ENCODE data around the gene SRD5A1. TPM values are rescaled to one million over a fixed set of nuclear protein-coding genes. Genes with fewer than 3 reads are reported as not detected.

The SRD5A1 gene
- total RNA-seq, 1 donor from 2014 or later, result 14.8 TPM

- peaks cover 49% of the 10 kb centered on the region for H3K36me3 Mint-ChIP-seq (ENCODE audit: low read depth)
- CTCF ChIA-PET, result interaction anchor here (0.8 to 1.8 kb wide), 3 partner anchors 15 to 91 kb away, joined by 3 to 7 read pairs (median 4); no protein-coding TSS in a partner anchor
Measured at GRCh38 chr5:6723122-6723815, 90.0 kb downstream of the SRD5A1 start.

DNA sequence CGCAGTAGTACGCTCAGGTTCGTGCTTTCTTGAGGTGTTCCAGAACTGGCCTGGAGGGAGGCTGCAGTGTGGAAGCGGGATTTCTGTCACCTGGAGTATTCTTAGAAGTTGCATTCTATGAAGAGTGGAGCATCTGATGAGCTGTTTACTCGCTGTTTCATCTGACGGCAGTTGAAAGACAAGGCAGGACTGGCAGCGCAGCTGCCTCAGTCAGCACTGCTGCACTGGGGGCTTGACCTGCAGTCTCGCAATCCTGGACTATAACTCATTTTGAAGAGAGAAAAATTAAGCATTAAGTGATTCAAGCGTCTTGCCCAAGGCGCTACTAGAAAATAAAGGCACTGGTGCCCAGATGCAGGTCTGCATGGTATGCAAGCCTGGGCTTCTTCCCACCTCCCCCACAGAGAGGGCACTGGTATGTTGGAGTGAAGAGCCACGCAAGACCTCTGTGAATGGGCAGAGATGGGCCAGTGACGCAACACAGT, 90.6 kb downstream of the SRD5A1 start:
- peaks cover 43% of the 10 kb centered on the region for H3K36me3 Mint-ChIP-seq (ENCODE audit: low read depth)
- TF ChIP-seq, protein P1, sequence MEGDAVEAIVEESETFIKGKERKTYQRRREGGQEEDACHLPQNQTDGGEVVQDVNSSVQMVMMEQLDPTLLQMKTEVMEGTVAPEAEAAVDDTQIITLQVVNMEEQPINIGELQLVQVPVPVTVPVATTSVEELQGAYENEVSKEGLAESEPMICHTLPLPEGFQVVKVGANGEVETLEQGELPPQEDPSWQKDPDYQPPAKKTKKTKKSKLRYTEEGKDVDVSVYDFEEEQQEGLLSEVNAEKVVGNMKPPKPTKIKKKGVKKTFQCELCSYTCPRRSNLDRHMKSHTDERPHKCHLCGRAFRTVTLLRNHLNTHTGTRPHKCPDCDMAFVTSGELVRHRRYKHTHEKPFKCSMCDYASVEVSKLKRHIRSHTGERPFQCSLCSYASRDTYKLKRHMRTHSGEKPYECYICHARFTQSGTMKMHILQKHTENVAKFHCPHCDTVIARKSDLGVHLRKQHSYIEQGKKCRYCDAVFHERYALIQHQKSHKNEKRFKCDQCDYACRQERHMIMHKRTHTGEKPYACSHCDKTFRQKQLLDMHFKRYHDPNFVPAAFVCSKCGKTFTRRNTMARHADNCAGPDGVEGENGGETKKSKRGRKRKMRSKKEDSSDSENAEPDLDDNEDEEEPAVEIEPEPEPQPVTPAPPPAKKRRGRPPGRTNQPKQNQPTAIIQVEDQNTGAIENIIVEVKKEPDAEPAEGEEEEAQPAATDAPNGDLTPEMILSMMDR (IDR thresholded peaks at IDR 0.05), result no peak
- DNase-seq (no peak), ATAC-seq (ENCODE audit: low read depth) (no peak)
- H3K27me3 Mint-ChIP-seq, result no peaks in the 10 kb centered on the region
- no peaks in the 10 kb centered on the region for H3K9me3 Mint-ChIP-seq
- intact Hi-C loops (cut with micrococcal nuclease), result loop anchor here (10.0 kb wide), 1 partner anchor 239 kb away; no protein-coding TSS in a partner anchor
- no peak overlapping the region for H3K4me3 Mint-ChIP-seq
- no peak overlapping the region for H3K27ac Mint-ChIP-seq
- POLR2A ChIA-PET, result interaction anchor here (0.6 to 2.6 kb wide), 2 partner anchors 92 to 99 kb away, joined by 3 to 13 read pairs; partner anchors contain the start of genes NSUN2 and SRD5A1
- CTCF ChIA-PET, result no interaction called here
- peaks cover 86% of the 10 kb centered on the region for H3K4me1 Mint-ChIP-seq

More at GRCh38 chr5:6723122-6723815, 90.0 kb downstream of the SRD5A1 start:
- no peak overlapping the region for H3K4me3 Mint-ChIP-seq
- no peak for DNase-seq
- TF ChIP-seq, protein P1 (IDR thresholded peaks at IDR 0.05), result no peak
- no peak for ATAC-seq (ENCODE audit: low read depth)
- POLR2A ChIA-PET, result interaction anchor here (2.6 kb wide), 1 partner anchor 91 kb away, joined by 13 read pairs; the partner anchor contains the start of genes NSUN2 and SRD5A1
- intact Hi-C loops (cut with micrococcal nuclease), result loop anchor here (10.0 kb wide), 1 partner anchor 238 kb away; no protein-coding TSS in a partner anchor
- no peak overlapping the region for H3K27ac Mint-ChIP-seq
- H3K9me3 Mint-ChIP-seq, result no peaks in the 10 kb centered on the region
- H3K4me1 Mint-ChIP-seq, result peaks cover 89% of the 10 kb centered on the region
- H3K27me3 Mint-ChIP-seq, result no peaks in the 10 kb centered on the region

Other genes with a start within 250 kb of the SRD5A1 start
- 1.2 and 1.3 TPM in 2 replicates for gene UBE2QL1, start 184.6 kb upstream of the SRD5A1 start, total RNA-seq
- gene NSUN2, start 396 bp upstream of the SRD5A1 start, total RNA-seq, result 86.4 and 93.3 TPM in 2 replicates
- gene TENT4A, start 80.0 kb downstream of the SRD5A1 start, total RNA-seq, result 42.4 and 51.2 TPM in 2 replicates